Smooth muscle cell (in vitro differentiated cells): Measurements from ENCODE around the gene LMF1. TPM values are rescaled to one million over a fixed set of nuclear protein-coding genes. Genes with fewer than 3 reads are reported as not detected.

Experiments
- DNase-seq: peaks from one replicate; lab custom pipeline; 2025; ENCODE audit not compliant: unreplicated experiment; lab: John Stamatoyannopoulos, UW
- H2AFZ ChIP-seq: fragments of 200-600 bp; sonication (generic); 2 replicates; pipeline ENCODE4 v1.6.0; 2016; ENCODE audit warnings: antibody characterized with exemption, low read depth, mild to moderate bottlenecking
- H3F3A ChIP-seq: fragments of 200-600 bp; sonication (generic); 2 replicates; pipeline ENCODE4 v1.6.0; 2017; ENCODE audit warnings: antibody characterized with exemption, low read depth
- H3K27ac ChIP-seq: fragments of 200-600 bp; sonication (generic); 2 replicates; pipeline ENCODE4 v1.5.1; 2016; ENCODE audit warnings: low read depth, mild to moderate bottlenecking
- H3K27me3 ChIP-seq: fragments of 200-600 bp; sonication (generic); 2 replicates; pipeline ENCODE4 v1.6.1; 2016; ENCODE audit warnings: low read depth, mild to moderate bottlenecking
- H3K36me3 ChIP-seq: fragments of 200-600 bp; sonication (generic); 2 replicates; pipeline ENCODE4 v1.5.1; 2016; ENCODE audit warnings: low read depth
- H3K4me1 ChIP-seq: fragments of 200-600 bp; sonication (generic); 2 replicates; pipeline ENCODE4 v1.5.1; 2016; ENCODE audit warnings: low read depth
- H3K4me2 ChIP-seq: fragments of 200-600 bp; sonication (generic); 2 replicates; pipeline ENCODE4 v1.6.0; 2016; ENCODE audit warnings: mild to moderate bottlenecking
- H3K4me3 ChIP-seq: fragments of 200-600 bp; sonication (generic); 2 replicates; pipeline ENCODE4 v1.5.1; 2016; ENCODE audit warnings: mild to moderate bottlenecking
- H3K79me2 ChIP-seq: fragments of 200-600 bp; sonication (generic); 2 replicates; pipeline ENCODE4 v1.6.0; 2016; ENCODE audit warnings: low read depth, mild to moderate bottlenecking
- H3K9ac ChIP-seq: fragments of 200-600 bp; sonication (generic); 2 replicates; pipeline ENCODE4 v1.6.0; 2016; ENCODE audit warnings: low read depth
- H3K9me3 ChIP-seq: fragments of 200-600 bp; sonication (generic); replicated peaks from 2 replicates; pipeline ENCODE4 v1.5.1; 2016; ENCODE audit warnings: low read depth
- H4K20me1 ChIP-seq: fragments of 200-600 bp; sonication (generic); 2 replicates; pipeline ENCODE4 v1.6.0; 2016; ENCODE audit warnings: low read depth
- CTCF ChIP-seq: fragments of 200-600 bp; sonication (generic); IDR thresholded peaks from 2 replicates; pipeline ENCODE4 v1.5.1; 2017; ENCODE audit warnings: borderline replicate concordance, mild to moderate bottlenecking, antibody characterized with exemption; ENCODE audit not compliant: insufficient read depth, poor library complexity, severe bottlenecking
- WGBS: methylation state at CpG from one replicate; pipeline ENCODE4 v1.1.7; 2016; ENCODE audit warnings: low lambda C conversion rate; 5-methylcytosine and 5-hydroxymethylcytosine counted together
- polyA plus RNA-seq: library from polyadenylated mRNA; unstranded; fragments of >200 nt; fragmentation: Nextera tagmentation; extraction: Ambion mirVana; gene quantifications from 2 replicates; pipeline ENCODE4 v1.2.1, GENCODE V29; 2016
- total RNA-seq: library from RNA; depleted of rRNA; stranded (reverse); fragments of >200 nt; gene quantifications from 2 replicates; pipeline ENCODE4 v1.2.3, GENCODE V29; 2014

The LMF1 gene
- total and polyA plus RNA-seq, 2 experiments from 2014 or later = 25.3 to 29.8 TPM

- no peaks in the 10 kb centered on the region for H3K27me3 ChIP-seq
- TF ChIP-seq CTCF = no peak
- no peak overlapping the region for H2AFZ ChIP-seq
- H3K4me3 ChIP-seq = no peak overlapping the region
- H3K9ac ChIP-seq = no peak overlapping the region
- H4K20me1 ChIP-seq = no peaks in the 10 kb centered on the region
- no peak overlapping the region for H3K4me2 ChIP-seq
- no peaks in the 10 kb centered on the region for H3K79me2 ChIP-seq
- H3F3A ChIP-seq = peaks cover under 1% of the 10 kb centered on the region
- H3K36me3 ChIP-seq = no peaks in the 10 kb centered on the region
- H3K9me3 ChIP-seq = no peaks in the 10 kb centered on the region
- no peak overlapping the region for H3K27ac ChIP-seq
- WGBS = 89% methylated on average over 26 of the region's 26 CpGs
- peaks cover 3% of the 10 kb centered on the region for H3K4me1 ChIP-seq
- no peak for DNase-seq
Measured at GRCh38 chr16:974611-975261, 4.0 kb upstream of the LMF1 start.

- WGBS = 87% methylated on average over 21 of the region's 21 CpGs
- Histone ChIP-seq H3K4me2 (no peak overlapping the region), H3K79me2 (no peaks in the 10 kb centered on the region), H3K36me3 (no peaks in the 10 kb centered on the region), H3K4me3 (no peak overlapping the region), H3K4me1 (peaks cover 8% of the 10 kb centered on the region), H3K9me3 (no peaks in the 10 kb centered on the region), H3F3A (peaks cover 3% of the 10 kb centered on the region), H3K27me3 (no peaks in the 10 kb centered on the region), H2AFZ (no peak overlapping the region), H3K27ac (no peak overlapping the region), H4K20me1 (no peaks in the 10 kb centered on the region), H3K9ac (no peak overlapping the region)
- TF ChIP-seq CTCF = no peak
- DNase-seq = no peak
Measured at GRCh38 chr16:974001-974601, 3.3 kb upstream of the LMF1 start.

- no peak overlapping the region for H3K4me2 ChIP-seq
- no peaks in the 10 kb centered on the region for H3K79me2 ChIP-seq
- no peak for TF ChIP-seq CTCF
- H3K27me3 ChIP-seq = no peaks in the 10 kb centered on the region
- H3F3A ChIP-seq = peaks cover 8% of the 10 kb centered on the region
- no peak overlapping the region for H3K4me3 ChIP-seq
- H3K9me3 ChIP-seq = no peaks in the 10 kb centered on the region
- H3K27ac ChIP-seq = no peak overlapping the region
- H3K9ac ChIP-seq = no peak overlapping the region
- no peak for DNase-seq
- no peaks in the 10 kb centered on the region for H3K36me3 ChIP-seq
- H3K4me1 ChIP-seq = peaks cover 16% of the 10 kb centered on the region
- no peak overlapping the region for H2AFZ ChIP-seq
- H4K20me1 ChIP-seq = no peaks in the 10 kb centered on the region
- WGBS = 96% methylated on average over 17 of the region's 17 CpGs
Measured at GRCh38 chr16:973366-973765, 2.6 kb upstream of the LMF1 start.
